HG03060 (cell line): ENCODE results near the gene IQGAP2.
"Not testable (repeated sequence)": the region's sequence is repeated elsewhere in the genome, so short reads cannot be mapped to it uniquely, and the experiment has no call there.

Experiments used
- ATAC-seq: cut with Tn5 transposase; IDR thresholded peaks from one replicate; pipeline ENCODE4 v1.9.1; 2021; ENCODE audit warnings: low read depth, moderate number of reproducible peaks; ENCODE audit not compliant: unreplicated experiment

Gene IQGAP2

DNA sequence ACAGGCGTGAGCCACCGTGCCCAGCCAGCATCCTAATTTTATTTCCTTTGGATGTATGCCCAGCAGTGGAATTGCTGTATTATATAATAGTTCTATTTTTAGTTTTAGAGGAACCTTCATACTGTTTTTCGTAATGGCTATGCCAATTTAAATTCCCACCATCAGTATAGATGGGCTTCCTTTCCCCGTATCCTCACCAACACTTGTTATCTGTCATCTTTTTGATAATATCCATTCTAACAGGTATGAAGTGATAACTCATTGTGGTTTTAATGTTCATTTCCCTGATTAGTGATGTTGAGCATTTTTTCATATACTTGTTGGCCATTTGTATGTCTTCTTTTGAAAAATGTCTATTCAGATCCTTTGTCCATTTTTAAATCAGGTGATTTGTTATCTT, 325.9 kb downstream of the IQGAP2 start:
- no peak for ATAC-seq

DNA sequence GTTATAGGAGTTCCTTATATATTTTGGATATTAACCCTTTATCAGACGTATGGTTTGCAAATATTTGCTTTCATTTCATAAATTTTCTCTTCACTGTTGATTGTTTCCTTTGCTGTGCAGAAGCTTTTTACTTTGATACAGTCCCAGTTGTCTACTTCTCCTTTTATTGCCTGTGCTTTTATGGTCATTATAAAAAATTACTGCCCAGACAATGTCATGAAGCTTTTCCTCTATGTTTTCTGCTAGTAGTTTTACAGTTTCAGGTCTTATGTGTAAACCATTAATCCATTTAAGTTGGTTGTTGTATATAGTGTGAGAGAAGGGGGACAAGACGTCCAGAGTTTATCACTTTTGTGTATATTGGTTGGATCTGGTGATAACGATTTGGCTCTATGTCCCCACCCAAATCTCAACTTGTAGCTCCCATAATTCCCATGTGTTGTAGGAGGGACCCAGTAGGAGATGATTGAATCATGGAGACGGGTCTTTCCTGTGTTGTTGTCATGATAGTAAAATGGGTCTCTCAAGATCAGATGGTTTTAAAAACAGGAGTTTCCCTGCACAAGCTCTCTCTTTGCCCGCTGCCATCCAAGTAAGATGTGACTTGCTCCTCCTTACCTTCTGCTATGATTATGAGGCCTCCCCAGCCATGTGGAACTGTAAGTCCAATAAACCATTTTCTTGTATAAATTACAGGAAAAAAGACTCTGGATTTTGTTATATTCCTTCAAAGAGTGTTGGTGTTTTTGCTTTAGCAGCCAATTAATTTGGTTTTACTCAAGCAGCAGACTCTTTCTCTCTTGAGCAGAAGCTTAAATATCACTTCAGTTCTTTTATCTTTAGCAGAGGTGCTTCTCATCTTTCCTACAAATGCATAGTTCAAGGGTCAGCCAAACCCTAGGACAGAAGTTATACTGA, 326.5 kb downstream of the IQGAP2 start:
- ATAC-seq, result no peak

DNA sequence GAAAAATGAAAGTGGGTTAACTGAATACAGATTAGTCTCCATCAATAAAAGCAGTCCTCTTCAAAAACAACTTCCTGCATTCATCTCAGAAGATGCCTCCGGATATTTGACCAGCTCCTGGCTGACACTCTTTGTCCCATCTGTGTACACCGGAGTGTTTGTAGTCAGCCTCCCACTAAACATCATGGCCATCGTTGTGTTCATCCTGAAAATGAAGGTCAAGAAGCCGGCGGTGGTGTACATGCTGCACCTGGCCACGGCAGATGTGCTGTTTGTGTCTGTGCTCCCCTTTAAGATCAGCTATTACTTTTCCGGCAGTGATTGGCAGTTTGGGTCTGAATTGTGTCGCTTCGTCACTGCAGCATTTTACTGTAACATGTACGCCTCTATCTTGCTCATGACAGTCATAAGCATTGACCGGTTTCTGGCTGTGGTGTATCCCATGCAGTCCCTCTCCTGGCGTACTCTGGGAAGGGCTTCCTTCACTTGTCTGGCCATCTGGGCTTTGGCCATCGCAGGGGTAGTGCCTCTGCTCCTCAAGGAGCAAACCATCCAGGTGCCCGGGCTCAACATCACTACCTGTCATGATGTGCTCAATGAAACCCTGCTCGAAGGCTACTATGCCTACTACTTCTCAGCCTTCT, 329.4 kb downstream of the IQGAP2 start:
- ATAC-seq, result no peak

DNA sequence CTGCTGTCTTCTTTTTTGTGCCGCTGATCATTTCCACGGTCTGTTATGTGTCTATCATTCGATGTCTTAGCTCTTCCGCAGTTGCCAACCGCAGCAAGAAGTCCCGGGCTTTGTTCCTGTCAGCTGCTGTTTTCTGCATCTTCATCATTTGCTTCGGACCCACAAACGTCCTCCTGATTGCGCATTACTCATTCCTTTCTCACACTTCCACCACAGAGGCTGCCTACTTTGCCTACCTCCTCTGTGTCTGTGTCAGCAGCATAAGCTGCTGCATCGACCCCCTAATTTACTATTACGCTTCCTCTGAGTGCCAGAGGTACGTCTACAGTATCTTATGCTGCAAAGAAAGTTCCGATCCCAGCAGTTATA, 329.9 kb downstream of the IQGAP2 start:
- ATAC-seq, result peak; percentile 79

DNA sequence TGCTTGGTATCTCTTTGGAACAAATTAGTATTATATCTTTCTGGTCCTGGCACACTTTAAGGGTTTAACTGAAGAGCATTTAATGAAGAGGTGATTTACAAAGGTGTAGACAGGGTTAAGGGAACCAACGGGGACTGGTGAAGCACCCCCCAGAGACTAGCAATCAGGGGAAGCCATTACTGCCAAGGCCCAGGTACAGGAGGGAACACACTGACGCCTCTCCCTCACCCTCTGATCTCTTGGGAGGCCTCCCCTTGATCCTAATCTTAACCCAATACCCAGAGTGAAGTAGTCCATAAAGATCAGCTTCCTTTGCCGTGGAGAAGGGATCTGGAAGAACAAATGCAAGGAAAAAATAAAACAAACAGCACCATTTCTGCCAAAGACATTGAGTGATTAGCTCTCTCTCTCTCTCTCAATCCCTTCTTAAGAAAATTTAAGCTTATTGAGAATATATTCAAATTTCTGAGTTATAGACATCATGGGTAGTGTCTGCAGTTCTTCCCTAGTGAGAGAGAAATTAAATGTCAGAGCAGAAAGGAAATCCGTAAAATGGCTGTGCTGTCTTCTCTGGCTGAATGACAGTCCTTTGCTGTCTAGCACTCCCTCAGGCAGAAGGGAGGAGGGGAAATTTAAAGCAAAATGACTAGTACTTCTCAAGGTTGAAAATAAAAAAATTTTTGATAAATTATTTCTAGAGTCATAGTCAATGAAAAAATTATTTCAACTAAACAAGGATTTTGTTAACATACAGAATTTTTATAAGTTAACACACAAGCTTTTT, 332.9 kb downstream of the IQGAP2 start:
- ATAC-seq, result no peak

DNA sequence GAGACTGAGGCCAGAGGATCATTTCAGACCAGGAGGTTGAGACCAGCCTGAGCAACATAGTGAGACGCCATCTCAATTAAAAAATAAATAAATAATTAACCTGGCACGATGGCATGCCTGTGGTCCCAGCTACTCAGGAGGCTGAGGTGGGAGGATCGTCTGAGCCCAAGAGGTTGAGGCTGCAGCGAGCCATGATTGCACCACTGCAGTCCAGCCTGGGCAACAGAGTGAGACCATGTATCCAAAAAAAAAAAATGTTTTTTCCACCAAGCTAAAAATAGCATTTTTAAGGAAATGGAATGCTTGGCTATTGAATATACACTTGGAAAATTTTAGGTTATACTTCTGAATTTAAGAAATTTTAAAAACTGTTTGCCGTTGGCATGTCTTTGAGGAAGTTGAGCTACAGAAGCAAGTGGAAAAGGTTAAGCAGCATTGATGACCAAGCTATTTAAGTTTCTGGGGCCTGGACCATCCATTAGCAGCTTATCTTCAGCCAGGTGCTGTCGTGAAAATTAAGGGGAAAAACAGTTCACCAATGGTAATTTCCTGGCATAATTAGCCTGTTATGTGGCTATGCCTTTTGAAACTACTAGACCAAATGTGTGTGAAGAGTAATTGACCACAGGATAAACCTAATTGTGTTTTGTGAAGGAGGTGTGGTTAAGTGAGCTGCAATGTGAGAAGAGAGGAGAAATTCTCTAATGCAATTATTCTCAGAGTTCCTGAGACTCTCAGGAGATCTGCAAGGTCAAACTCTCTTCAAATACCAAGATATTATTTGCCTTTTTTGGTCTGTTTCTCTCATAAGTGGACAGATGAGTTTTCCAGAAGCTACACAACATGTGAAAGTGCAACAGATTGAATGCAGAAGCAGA, 333.8 kb downstream of the IQGAP2 start:
- no peak for ATAC-seq

DNA sequence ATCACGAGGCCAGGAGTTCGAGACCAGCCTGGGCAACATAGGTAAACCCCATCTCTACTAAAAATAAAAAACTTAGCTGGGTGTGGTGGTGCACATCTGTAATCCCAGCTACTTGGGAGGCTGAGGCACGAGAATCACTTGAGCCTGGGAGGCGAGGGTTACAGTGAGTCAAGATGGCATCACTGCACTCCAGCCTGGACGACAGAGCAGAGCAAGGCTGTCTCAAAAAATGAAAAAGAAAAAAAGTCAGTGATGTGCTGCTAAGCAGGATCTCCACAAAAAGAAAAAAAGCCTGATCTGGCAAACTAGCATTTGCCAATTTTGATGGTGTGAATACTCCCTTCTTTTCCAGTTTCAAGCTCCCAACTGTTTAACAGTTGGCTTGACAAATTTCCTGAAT, 334.8 kb downstream of the IQGAP2 start:
- no peak for ATAC-seq

DNA sequence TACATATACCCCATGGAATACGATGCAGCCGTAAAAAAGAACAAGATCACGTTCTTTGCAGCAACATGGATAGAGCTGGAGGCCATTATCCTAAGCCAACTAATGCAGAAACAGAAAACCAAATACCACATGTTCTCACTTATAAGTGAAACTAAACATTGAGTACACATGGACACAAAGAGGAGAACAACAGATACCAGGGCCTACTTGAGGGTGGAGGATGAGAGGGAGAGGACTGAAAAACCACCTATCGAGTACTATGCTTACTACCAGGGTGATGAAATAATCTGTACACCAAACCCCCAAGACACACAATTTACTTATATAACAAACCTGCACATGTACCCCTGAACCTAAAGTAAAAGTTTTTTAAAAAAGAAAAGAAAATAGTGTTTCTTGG, 338.4 kb downstream of the IQGAP2 start:
- not testable (repeated sequence) for ATAC-seq

DNA sequence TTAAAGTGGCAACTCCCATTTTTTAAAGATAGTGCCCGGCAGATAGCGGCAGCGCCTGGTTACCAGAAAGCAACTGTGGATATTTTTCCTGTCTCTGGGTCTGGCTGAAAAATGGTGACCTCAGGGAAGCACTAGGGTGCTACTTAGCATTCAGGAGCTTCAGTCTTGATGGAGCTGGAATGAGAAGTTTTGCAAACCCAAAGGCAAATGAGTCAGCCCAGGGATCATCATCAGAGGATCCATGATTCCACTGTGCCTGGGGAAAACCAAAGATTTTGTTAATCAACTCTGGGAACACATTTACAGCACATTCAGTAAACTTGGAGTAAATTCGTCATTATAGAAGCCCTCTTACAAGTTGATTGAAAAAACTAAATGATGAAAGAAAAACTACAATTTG, 339.5 kb downstream of the IQGAP2 start:
- no peak for ATAC-seq

DNA sequence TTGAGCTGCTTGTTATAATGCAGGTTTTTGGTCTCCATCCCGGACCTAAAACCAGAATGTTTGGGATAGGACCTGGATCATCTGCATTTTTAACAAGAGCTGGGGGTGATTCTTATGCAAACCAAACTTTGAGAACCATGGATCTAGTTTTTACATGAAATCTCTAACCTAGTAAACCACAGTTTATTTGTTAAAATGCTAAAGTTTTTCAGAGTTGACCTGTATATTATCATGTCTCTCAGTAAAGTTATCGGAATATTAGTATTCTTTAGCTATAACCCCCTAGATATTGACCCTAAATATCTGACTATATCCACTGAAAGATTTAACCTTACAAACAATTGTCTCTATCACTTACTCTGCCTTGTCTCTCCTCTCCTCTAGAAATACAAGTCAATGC, 341.5 kb downstream of the IQGAP2 start:
- no peak for ATAC-seq

DNA sequence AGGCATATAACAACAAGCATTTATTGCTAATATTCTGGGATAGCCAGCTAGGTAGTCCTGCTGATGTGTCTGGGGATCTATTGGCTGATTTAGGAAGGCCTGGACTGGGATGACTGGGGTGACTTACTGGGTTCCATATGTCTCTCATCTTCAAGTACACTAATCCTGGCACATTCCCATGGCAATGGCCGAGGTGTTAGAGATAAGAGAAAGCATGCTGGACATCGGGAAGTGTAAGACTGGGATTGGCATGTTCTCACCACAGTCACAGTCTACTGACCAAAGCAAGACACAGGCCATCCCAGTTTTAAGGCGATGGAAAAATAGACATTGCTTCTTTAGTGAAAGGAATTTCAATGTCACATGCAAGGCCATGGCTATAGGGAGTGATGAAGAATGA, 342.6 kb downstream of the IQGAP2 start:
- no peak for ATAC-seq

DNA sequence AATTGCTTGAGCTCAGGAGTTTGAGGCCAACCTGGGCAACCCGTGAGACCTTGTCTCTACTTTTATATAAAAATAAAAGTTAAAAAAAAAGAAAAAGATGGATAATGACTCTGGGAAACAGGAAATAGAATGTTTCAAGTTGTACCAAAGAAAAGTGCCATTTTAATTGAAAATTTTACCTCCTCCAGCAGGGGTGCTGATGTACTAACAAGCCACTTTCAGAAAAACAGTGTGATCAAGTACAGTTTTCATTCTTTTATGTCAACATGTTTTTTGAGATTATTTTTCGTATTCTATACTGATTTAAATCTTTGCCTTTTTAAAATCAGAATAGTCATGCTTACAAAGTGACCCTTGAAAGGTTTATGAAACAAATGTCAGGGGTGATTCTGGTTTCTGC, 343.6 kb downstream of the IQGAP2 start:
- no peak for ATAC-seq

DNA sequence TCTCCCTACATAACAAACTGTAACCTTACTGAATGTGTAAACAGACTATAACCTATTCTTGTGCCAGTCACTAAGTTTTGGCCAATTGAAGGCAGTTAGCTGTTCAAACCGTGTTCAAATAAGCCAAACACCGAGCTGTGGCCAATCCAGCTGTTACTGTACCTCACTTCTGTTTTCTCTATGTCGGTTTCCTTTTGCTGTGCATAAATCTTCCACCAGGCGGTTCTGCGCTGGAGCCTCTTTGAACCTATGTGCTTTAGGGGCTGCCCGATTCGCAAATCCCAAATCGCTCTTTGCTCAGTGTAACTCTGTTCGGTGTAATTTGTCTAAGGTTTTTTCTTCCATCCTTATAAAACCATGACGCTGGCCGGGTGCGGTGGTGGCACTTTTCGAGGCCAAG, 344.6 kb downstream of the IQGAP2 start:
- ATAC-seq, result no peak

DNA sequence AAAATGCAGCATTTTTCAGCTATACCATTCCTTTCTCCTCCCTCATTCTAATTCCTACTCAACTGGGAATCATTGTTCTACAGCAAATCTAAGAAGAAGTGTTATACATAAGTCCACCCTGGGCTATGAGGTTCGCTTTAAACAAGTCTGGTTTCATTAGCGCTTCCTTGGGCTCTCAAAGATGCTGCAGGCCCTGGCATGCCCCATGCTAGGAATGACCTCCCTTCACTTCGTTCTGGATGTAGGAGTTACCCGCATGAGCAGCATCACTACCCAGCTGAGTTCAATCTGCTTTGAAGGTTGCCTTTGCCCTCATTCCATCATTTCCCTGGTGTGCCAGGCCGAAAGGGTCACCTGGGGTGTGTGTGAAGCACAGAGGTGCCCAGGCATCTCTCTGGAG, 348.2 kb downstream of the IQGAP2 start:
- ATAC-seq, result no peak

DNA sequence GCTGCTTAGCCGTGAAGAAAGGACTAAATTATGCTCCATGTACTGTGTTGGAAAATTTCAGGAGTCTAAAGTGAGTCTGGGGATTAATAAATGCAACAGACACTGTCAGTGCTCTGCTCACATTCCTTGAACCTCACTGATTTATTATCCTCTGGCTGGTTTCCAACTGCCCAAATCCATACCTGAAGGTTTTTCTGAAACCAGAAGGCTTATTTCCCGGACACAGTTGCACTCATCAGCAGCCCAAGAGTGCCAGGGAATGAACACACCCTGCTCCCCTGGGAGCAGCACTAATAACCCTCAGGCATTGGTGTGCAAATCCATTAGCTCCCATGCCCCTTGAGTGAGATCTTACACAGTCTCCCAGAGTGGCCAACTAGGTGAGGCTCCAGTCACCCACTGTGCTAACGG, 351.6 kb downstream of the IQGAP2 start:
- no peak for ATAC-seq

DNA sequence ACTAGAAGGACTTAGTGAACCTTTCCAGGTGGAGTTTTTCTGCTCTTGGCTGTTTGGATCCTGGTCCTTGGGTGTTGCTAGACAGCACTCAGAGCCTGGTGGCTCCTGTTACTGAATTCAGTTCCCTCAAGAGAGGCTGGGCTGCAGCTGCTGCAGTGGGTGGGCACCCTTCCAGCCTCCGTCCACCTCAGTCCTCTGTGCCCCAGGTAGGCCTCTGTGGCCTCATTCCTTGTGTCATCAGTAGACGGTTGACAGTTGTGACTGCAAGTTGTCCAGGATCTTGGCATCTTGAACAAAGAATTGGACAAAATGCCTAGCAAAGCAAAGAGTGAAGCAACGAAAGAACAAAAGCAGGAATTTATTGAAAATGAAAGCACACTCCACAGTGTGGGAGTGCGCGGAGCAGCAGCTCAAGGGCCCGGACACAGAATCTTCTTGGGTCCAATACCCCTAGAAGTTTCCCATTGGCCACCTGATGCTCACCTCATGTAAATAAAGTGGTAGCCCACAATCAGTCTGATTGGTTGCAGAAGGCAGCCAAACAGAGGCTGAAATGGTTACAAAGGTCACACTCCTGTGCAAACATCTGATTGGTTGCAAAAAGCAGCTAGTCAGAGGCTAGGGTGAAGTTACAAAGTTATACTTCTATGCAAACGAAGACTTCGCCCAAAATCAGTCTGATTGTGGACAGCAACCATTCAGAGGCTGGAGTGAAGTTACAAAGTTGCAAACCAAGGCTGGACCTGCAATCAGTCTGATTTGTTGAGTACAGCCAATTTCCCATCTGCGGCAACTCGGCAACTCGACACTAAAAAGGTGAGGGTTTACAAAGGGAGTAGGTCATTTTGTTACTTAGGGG, 352.9 kb downstream of the IQGAP2 start:
- no peak for ATAC-seq

DNA sequence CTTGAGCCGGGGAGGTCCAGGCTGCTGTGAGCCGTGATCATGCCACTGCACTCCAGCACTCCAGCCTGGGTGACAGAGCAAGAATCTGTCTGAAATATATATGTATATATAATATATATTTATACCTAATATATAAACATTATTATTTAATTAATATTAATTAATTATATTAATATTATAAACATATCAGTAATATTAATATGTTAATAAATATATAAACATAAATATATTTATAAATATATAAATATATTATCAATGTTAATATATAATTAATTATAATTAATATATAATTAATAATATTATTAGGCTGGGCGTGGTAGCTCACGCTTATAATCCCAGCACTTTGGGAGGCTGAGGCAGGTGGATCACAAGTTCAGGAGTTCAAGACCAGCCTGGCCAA, 354.0 kb downstream of the IQGAP2 start:
- ATAC-seq, result no peak
